ENCODE results near the gene C6orf163.

GRCh38 chr6:87336367-87336766, 8.2 kb upstream of the C6orf163 start:
- TF ChIP-seq CTCF (conservative IDR thresholded peaks at IDR 0.05; ENCODE audit: low read depth, low read length) (no peak), POLR2A (IDR thresholded peaks at IDR 0.05; ENCODE audit: low read depth, low read length) (no peak), RAD21 (IDR thresholded peaks at IDR 0.05; ENCODE audit: low read length) (no peak), CEBPB (IDR thresholded peaks at IDR 0.05; ENCODE audit: low read depth, low read length) (no peak), RFX5 (IDR thresholded peaks at IDR 0.05; ENCODE audit: low read depth, low read length) (no peak), MXI1 (IDR thresholded peaks at IDR 0.05; ENCODE audit: borderline replicate concordance, low read depth, low read length) (no peak), ELK1 (IDR thresholded peaks at IDR 0.05; ENCODE audit: borderline replicate concordance, low read depth, low read length) (no peak)

All from IMR-90 (cell line).